Measurements from ENCODE around the gene SHB.

The SHB gene

GRCh38 chr9:38003946-38004808, 64.8 kb downstream of the SHB start:
- FAIRE-seq: no peak

GRCh38 chr9:38003230-38003629, 65.8 kb downstream of the SHB start:
- no peak for FAIRE-seq

- FAIRE-seq: no peak
These were observed 67.6 kb downstream of the SHB start for GRCh38 chr9:38001430-38001829.

GRCh38 chr9:38000735-38001134, 68.3 kb downstream of the SHB start:
- no peak for FAIRE-seq

GRCh38 chr9:38000332-38000731, 68.7 kb downstream of the SHB start:
- FAIRE-seq: no peak

- FAIRE-seq: no peak
These were observed 69.3 kb downstream of the SHB start for GRCh38 chr9:37999588-38000189.

GRCh38 chr9:37998881-37999587, 70.0 kb downstream of the SHB start:
- no peak for FAIRE-seq

GRCh38 chr9:37997636-37998374, 71.2 kb downstream of the SHB start:
- no peak for FAIRE-seq

GRCh38 chr9:37996819-37997217, 72.2 kb downstream of the SHB start:
- no peak for FAIRE-seq

GRCh38 chr9:37995961-37996818, 72.8 kb downstream of the SHB start:
- no peak for FAIRE-seq

- no peak for FAIRE-seq
These were observed 73.7 kb downstream of the SHB start for GRCh38 chr9:37995348-37995737.

GRCh38 chr9:37994639-37995347, 74.2 kb downstream of the SHB start:
- FAIRE-seq: peak; percentile 71

- FAIRE-seq: no peak
These were observed 76.1 kb downstream of the SHB start for GRCh38 chr9:37992924-37993349.

- no peak for FAIRE-seq
These were observed 78.5 kb downstream of the SHB start for GRCh38 chr9:37990404-37991015.

- no peak for FAIRE-seq
These were observed 79.3 kb downstream of the SHB start for GRCh38 chr9:37989701-37990100.

GRCh38 chr9:37988602-37989001, 80.4 kb downstream of the SHB start:
- FAIRE-seq: no peak

GRCh38 chr9:37988041-37988440, 81.0 kb downstream of the SHB start:
- FAIRE-seq: no peak

- no peak for FAIRE-seq
These were observed 81.5 kb downstream of the SHB start for GRCh38 chr9:37987467-37987981.

GRCh38 chr9:37986771-37987258, 82.2 kb downstream of the SHB start:
- no peak for FAIRE-seq

- FAIRE-seq: no peak
These were observed 83.0 kb downstream of the SHB start for GRCh38 chr9:37986001-37986400.

Data from islet of Langerhans (tissue), 1 donor.